PFSK-1 (cell line): Measurements from ENCODE around the gene CCNB2.

Experiments
- POLR2AphosphoS5 ChIP-seq: IDR thresholded peaks from 2 replicates; pipeline ENCODE4 v1.6.1; 2012; ENCODE audit warnings: low read depth, mild to moderate bottlenecking, control low read depth, low read length, moderate library complexity
- TAF1 ChIP-seq: IDR thresholded peaks from 2 replicates; pipeline ENCODE4 v1.6.1; 2012; ENCODE audit warnings: low read length, control low read depth, borderline replicate concordance; ENCODE audit not compliant: insufficient read depth

- no peak for TF ChIP-seq TAF1
- TF ChIP-seq POLR2AphosphoS5 = no peak
These were observed 53.7 kb downstream of the CCNB2 start for GRCh38 chr15:59158701-59159034.
